GM12878 (cell line): ENCODE data around the gene MYOM3.

Experiments used
- NR2C2 ChIP-seq: IDR thresholded peaks from 2 replicates; pipeline ENCODE4 v1.6.1; 2011; ENCODE audit warnings: borderline replicate concordance, low read depth; ENCODE audit not compliant: control insufficient read depth, insufficient read length
- POLR2AphosphoS2 ChIP-seq: IDR thresholded peaks from 2 replicates; pipeline ENCODE4 v1.6.1; 2011; ENCODE audit warnings: low read depth, mild to moderate bottlenecking, low read length, improper control_type of control experiment, moderate library complexity
- SPI1 ChIP-seq: IDR thresholded peaks from 2 replicates; pipeline ENCODE4 v1.6.1; 2011; ENCODE audit warnings: low read depth, mild to moderate bottlenecking, low read length, moderate library complexity, borderline replicate concordance; ENCODE audit not compliant: insufficient read depth
- SREBF2 ChIP-seq: IDR thresholded peaks from 2 replicates; pipeline ENCODE4 v1.6.1; 2012; ENCODE audit warnings: mild to moderate bottlenecking, low read length

DNA sequence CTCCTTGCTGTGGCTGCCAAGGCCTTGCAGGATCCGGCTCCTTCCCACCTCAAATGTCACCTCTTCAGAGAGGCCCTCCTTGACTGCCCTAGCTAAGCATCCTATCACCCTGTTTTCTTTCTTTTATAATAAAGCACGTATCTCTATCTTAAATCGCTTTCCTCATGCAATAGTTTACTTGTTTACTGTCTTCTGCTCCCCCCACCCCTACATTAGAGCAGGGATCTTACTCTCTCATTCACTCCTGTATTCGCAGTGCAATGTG, 36.4 kb downstream of the MYOM3 start:
- TF ChIP-seq SREBF2, result no peak
- no peak for TF ChIP-seq SPI1
- TF ChIP-seq NR2C2, result no peak
- no peak for TF ChIP-seq POLR2AphosphoS2
